ENCODE data around the gene LRRIQ1.

LRRIQ1 gene

DNA sequence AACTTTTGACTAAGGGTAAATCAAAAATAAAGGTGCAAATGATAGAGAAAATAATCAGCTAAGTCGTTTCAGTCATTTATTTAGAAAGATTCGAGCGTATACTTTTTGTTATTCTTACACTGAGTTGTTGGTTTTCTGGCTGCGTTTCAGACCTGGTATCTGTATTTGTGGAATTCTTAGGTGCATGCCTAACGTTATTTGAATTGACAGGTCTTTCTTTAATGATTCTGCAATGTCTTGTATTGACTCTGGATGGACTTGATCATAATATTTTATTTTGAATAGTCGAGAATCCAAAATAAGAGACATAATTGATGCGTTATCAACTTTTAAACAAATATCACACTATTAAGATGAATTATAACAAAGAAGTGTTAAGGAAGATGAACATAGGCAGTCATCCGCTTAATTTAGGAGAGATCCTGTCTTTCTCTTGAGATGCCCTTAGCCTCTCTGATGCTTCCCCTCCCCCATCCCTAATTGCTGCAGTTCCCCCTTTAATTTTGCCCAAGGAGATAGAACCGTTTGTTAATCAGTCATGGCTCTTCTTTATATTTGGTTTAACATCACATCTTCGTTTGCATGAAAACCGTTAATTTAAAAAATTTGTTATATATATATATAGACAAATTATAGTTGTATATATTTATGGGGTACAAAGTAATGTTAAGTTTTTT lies 245.6 kb downstream of the LRRIQ1 start:
- no peak for DNase-seq (ENCODE audit: low read depth)

DNA sequence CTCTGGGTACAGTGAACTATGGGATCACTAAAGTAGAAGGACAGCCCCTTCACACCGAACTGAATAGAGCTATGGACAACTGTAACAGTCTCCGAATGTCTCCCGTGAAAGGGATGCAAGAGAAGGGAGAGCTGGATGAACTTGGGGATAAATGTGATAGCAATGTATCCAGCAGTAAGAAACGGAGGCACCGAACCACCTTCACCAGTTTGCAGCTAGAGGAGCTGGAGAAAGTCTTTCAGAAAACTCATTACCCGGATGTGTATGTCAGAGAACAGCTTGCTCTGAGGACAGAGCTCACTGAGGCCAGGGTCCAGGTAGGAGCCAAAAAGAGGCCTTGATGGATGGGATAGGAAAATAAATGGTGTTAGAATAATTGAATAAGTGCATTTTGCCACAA lies 247.4 kb downstream of the LRRIQ1 start:
- DNase-seq (ENCODE audit: low read depth): no peak
